ENCODE results near the gene CCDC40. TPM values are rescaled to one million over a fixed set of nuclear protein-coding genes. Genes with fewer than 3 reads are reported as not detected.

The CCDC40 gene
- total and polyA plus RNA-seq, 2 of the 13 experiments (the other 11 are each of a cell fraction or from before 2014, with no cell fraction given): 4.1 to 5.5 TPM

- no peak overlapping the region for H3K9ac ChIP-seq (ENCODE audit: insufficient read depth, low read depth, low read length)
- H3K4me2 ChIP-seq (ENCODE audit: low read depth, low read length): peak overlapping the region; percentile 42
- 17% methylated on average over 14 of the region's 17 CpGs for WGBS (ENCODE audit: low lambda C conversion rate)
- POLR2A ChIA-PET: interaction anchor here (0.7 to 8.5 kb wide), 9 partner anchors 9 to 211 kb away, joined by 3 to 111 read pairs (median 5); partner anchors contain the start of genes CBX8 and GAA
- peak; percentile 90 for FAIRE-seq
- peak; percentile 78 for DNase-seq (ENCODE audit: low spot score)
- BruUV-seq (replicated peaks): no TSS peak
- in situ Hi-C loops (cut with HindIII; ENCODE audit: extremely low pct_ligation_motif_present, low pct_unique_long_range_greater_than_20kb) (loop anchor here (5.0 kb wide), 2 partner anchors 74 to 114 kb away; no protein-coding TSS in a partner anchor), intact Hi-C loops (cut with micrococcal nuclease; ENCODE audit: unreplicated experiment) (no loop called here)
- peak; percentile 79 for ATAC-seq
- CTCF ChIA-PET (ENCODE audit: low intra/inter-chr PET ratio, low total read pairs): interaction anchor here (1.2 to 2.0 kb wide), 5 partner anchors 16 to 116 kb away, joined by 3 to 10 read pairs (median 5); partner anchors contain the start of genes CCDC40 and TBC1D16
- H3K27ac ChIP-seq (ENCODE audit: extremely low read length, insufficient read depth, low read length): no peak overlapping the region
- peaks cover 11 to 25% of the 10 kb centered on the region in 2 experiments for H3K36me3 ChIP-seq (replicated peaks in 1 of 2; ENCODE audit: control insufficient read depth in 1 of 2, insufficient read depth in 2 of 2, low read length in 2 of 2)
- H2AFZ ChIP-seq (ENCODE audit: low read length): no peak overlapping the region
- H4K20me1 ChIP-seq (ENCODE audit: insufficient read depth, low read length): no peaks in the 10 kb centered on the region
- no peaks in the 10 kb centered on the region for H3K79me2 ChIP-seq (ENCODE audit: insufficient read depth, low read length)
- no peaks in the 10 kb centered on the region for H3K27me3 ChIP-seq (ENCODE audit: control insufficient read depth in 1 of 2, insufficient read depth in 2 of 2, low read length in 2 of 2)
- peaks cover 24% of the 10 kb centered on the region for H3K4me1 ChIP-seq (ENCODE audit: insufficient read depth, low read length)
- H3K4me3 ChIP-seq (replicated peaks in 1 of 3; ENCODE audit: insufficient read depth in 1 of 3, low read depth in 2 of 3, low read length in 3 of 3): no peak overlapping the region
- no peaks in the 10 kb centered on the region for H3K9me3 ChIP-seq (ENCODE audit: low read length)
- TF ChIP-seq ZNF691 (CRISPR knock-in tag; IDR thresholded peaks at IDR 0.05; ENCODE audit: borderline replicate concordance, low read depth) (peak; percentile 75; the same call in 1 of the 2 replicates), CCDC6 (CRISPR knock-in tag; IDR thresholded peaks at IDR 0.05) (no peak), SCMH1 (CRISPR knock-in tag; IDR thresholded peaks at IDR 0.05; ENCODE audit: borderline replicate concordance) (no peak), ZNF639 (CRISPR knock-in tag; conservative IDR thresholded peaks at IDR 0.05) (no peak; the same call in 1 of the 2 replicates), SMAD3 (CRISPR knock-in tag; IDR thresholded peaks at IDR 0.05) (0 out of 2 replicates have a peak, but pooled peaks have one; percentile 67), HCFC1 (IDR thresholded peaks at IDR 0.05; ENCODE audit: low read depth, low read length) (no peak), LBX2 (CRISPR knock-in tag; IDR thresholded peaks at IDR 0.05; ENCODE audit: borderline replicate concordance) (no peak), HMGXB4 (CRISPR knock-in tag; IDR thresholded peaks at IDR 0.05; ENCODE audit: borderline replicate concordance in 1 of 2, low read depth in 1 of 2) (peak; percentile 85 to 88; a peak in 3 of 4 replicates), CC2D1A (CRISPR knock-in tag; IDR thresholded peaks at IDR 0.05) (no peak), ZNF576 (CRISPR knock-in tag; IDR thresholded peaks at IDR 0.05) (no peak), ATF1 (CRISPR knock-in tag; IDR thresholded peaks at IDR 0.05) (no peak), ZNF549 (CRISPR knock-in tag; IDR thresholded peaks at IDR 0.05) (no peak), ISL2 (CRISPR knock-in tag; IDR thresholded peaks at IDR 0.05) (no peak), SRY (CRISPR knock-in tag; IDR thresholded peaks at IDR 0.05) (no peak), ZSCAN22 (CRISPR knock-in tag; IDR thresholded peaks at IDR 0.05) (no peak), GPN1 (CRISPR knock-in tag; IDR thresholded peaks at IDR 0.05; ENCODE audit: borderline replicate concordance) (no peak), ZHX1 (CRISPR knock-in tag; IDR thresholded peaks at IDR 0.05; ENCODE audit: low read depth) (no peak)
Measured at GRCh38 chr17:80008383-80008840, 28.0 kb upstream of the CCDC40 start.
